SK-N-SH treated with all-trans-retinoic acid at 6 μM for 48 hours (cell line): ENCODE results near the gene XPR1.

Source experiments
- BACH2 ChIP-seq: fragments of 250-450 bp; sonication (Bioruptor Pico); IDR thresholded peaks from 2 replicates; pipeline ENCODE4 v1.9.0; 2021; ENCODE audit warnings: mild to moderate bottlenecking, borderline replicate concordance
- CSDC2 ChIP-seq: fragments of 250-450 bp; sonication (Bioruptor Pico); IDR thresholded peaks from 2 replicates; pipeline ENCODE4 v1.5.0; 2020; ENCODE audit warnings: mild to moderate bottlenecking, moderate library complexity
- ESRRG ChIP-seq: fragments of 250-450 bp; sonication (Bioruptor Pico); IDR thresholded peaks from 2 replicates; pipeline ENCODE4 v1.6.1; 2021; ENCODE audit warnings: mild to moderate bottlenecking
- PATZ1 ChIP-seq: fragments of 250-450 bp; sonication (Bioruptor Pico); IDR thresholded peaks from 2 replicates; pipeline ENCODE4 v1.8.0; 2020; ENCODE audit warnings: mild to moderate bottlenecking, moderate library complexity, borderline replicate concordance
- TSHZ2 ChIP-seq: fragments of 250-450 bp; sonication (Bioruptor Pico); IDR thresholded peaks from 2 replicates; pipeline ENCODE4 v1.5.0; 2020; ENCODE audit warnings: mild to moderate bottlenecking, moderate library complexity
- ZC3H10 ChIP-seq: fragments of 250-450 bp; sonication (Bioruptor Pico); IDR thresholded peaks from 2 replicates; pipeline ENCODE4 v1.5.1; 2021; ENCODE audit warnings: mild to moderate bottlenecking, moderate library complexity
- ZNF70 ChIP-seq: fragments of 450-650 bp; formaldehyde crosslinking; IDR thresholded peaks from 2 replicates; pipeline ENCODE4 v1.5.0; 2020; ENCODE audit warnings: mild to moderate bottlenecking, moderate library complexity
- ZNF8 ChIP-seq: fragments of 450-650 bp; formaldehyde crosslinking; IDR thresholded peaks from 2 replicates; pipeline ENCODE4 v1.5.0; 2020; ENCODE audit warnings: mild to moderate bottlenecking, moderate library complexity

- TF ChIP-seq BACH2 (CRISPR knock-in tag) (no peak), TSHZ2 (no peak), ZC3H10 (CRISPR knock-in tag) (no peak), PATZ1 (CRISPR knock-in tag) (no peak), ESRRG (CRISPR knock-in tag) (no peak), ZNF70 (CRISPR knock-in tag) (no peak), CSDC2 (no peak), ZNF8 (CRISPR knock-in tag) (no peak)
Observed at GRCh38 chr1:180889325-180889724, 257.5 kb downstream of the XPR1 start.
